ENCODE results near the gene TRIM3.

The TRIM3 gene

GRCh38 chr11:6481012-6481923 lies 7.5 kb upstream of the TRIM3 start, which contains the start of the genes ARFIP2 and TIMM10B:
ARFIP2 (minus strand) TSS chr11:6481331; CDS start chr11:6480421, 910 bp downstream.
TIMM10B (plus strand) TSS chr11:6481501; CDS start chr11:6481517, 16 bp downstream.
- no peak for TF ChIP-seq CTCF (IDR thresholded peaks at IDR 0.05; ENCODE audit: low read depth, low read length)
- DNase-seq (ENCODE audit: low read depth in 2 of 2): peak; percentile 98 to 99
- H3K4me3 ChIP-seq (replicated peaks in 1 of 2; ENCODE audit: low read depth in 2 of 2, low read length in 2 of 2): peak within 1 kb of the TSS; percentile 69 to 88

DNA sequence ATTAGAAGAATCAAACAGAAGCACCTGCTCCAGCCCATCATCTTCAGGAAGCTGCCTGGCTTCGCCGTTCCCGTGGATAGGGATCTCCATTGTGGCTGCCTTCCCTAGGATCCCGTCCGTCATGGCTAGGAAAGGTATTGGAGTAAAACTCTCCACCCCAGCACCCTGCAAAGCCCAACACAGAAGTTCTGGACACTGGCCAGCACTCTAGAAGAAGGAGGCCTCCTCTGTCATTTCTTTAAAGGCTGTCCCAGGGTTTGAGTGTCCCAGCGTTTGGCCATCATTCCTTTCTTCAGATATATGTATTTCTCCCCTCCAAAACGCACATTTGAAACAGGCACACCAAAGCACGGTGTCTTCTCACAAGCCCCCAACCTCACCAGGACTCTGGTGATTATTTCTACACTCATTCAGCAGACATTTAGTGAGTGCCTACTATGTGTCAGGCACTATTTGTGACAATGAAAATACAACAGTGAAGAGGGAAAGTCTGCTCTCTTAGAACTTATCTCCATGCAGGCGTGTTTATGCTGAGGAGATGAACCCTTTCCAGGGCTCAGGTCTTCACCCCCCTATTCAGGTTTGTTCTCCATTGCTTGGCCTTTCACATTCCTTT lies 6.7 kb upstream of the TRIM3 start:
- no peak for DNase-seq (ENCODE audit: low read depth in 2 of 2)
- peak overlapping the region; percentile 69 to 88 for H3K4me3 ChIP-seq (replicated peaks in 1 of 2; ENCODE audit: low read depth in 2 of 2, low read length in 2 of 2)
- TF ChIP-seq CTCF (IDR thresholded peaks at IDR 0.05; ENCODE audit: low read depth, low read length): no peak

DNA sequence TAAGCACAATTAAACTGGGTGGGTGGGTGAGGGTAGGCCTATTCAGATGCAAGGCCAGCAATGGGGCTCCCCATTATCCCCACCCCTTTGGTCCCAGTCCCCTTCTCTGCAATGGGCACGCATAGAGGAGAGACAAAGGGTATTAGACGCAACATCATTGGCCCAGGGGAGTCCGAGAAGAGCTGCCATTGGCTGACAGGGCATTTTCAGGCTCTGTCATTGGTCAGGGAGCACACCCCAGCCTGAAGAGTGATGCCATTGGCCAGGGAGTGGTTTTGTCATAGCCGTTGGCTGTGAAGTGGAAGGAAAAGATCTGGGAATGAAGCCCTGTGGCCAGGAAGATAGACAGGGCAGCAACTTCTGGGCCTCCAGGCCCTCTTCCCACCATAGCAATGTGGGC lies 2.8 kb upstream of the TRIM3 start:
- TF ChIP-seq CTCF (IDR thresholded peaks at IDR 0.05; ENCODE audit: low read depth, low read length): no peak
- no peak overlapping the region for H3K4me3 ChIP-seq (replicated peaks in 1 of 2; ENCODE audit: low read depth in 2 of 2, low read length in 2 of 2)
- no peak for DNase-seq (ENCODE audit: low read depth in 2 of 2)

GRCh38 chr11:6475936-6476335 lies 2.2 kb upstream of the TRIM3 start:
- no peak for DNase-seq (ENCODE audit: low read depth in 2 of 2)
- no peak overlapping the region for H3K4me3 ChIP-seq (replicated peaks in 1 of 2; ENCODE audit: low read depth in 2 of 2, low read length in 2 of 2)
- no peak for TF ChIP-seq CTCF (IDR thresholded peaks at IDR 0.05; ENCODE audit: low read depth, low read length)

DNA sequence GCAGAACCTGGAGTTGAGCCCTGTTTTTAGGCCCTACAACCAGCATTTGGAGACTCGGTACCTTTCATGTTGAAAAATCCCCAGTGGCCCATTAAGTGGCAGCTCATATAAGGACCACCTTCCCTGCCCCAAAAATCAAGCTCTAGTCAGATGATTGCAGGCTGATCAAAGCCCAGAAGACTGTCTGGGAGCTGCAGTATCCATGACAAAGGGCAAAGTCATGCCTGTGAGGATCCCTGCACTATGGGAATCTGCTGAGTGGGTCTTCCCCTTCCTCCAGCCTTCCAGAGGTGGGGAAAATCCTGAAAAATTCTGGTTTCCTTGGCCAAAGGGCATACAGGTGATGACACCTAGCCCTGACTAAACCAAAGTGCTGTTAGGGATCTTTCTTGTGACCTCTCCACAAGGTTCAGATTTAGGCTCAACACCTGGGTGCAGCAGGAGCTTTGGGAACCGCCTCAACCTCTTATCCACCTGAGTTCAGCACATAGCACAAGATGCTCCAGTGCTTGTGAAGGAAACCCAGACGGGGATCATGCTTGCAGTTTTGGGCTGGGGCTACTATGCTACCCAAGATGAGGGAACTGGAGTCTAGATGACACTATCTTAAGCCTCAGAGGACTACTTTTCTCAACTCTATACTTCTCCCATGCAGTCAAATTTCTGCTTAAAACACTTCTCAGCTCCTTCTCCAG lies 1.2 kb upstream of the TRIM3 start:
- no peak overlapping the region for H3K4me3 ChIP-seq (replicated peaks in 1 of 2; ENCODE audit: low read depth in 2 of 2, low read length in 2 of 2)
- TF ChIP-seq CTCF (IDR thresholded peaks at IDR 0.05; ENCODE audit: low read depth, low read length): no peak
- no peak for DNase-seq (ENCODE audit: low read depth in 2 of 2)

DNA sequence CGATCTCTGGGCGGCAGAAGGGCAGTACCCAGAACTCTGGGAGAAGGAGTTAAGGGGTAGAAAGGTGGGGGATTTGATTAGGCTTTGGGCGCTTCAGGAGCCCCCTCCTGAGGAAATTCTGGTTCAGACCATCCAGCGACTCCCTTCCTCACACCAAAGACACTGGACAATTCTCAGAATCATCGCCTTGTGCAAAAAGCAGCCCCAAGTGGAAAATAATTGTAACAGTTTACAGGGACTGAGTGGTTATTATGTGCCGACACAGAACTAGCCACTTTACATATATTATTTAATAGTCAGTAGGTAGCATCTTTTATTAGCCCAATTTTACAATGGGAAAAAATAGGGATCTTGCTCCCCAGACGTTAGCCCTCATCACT lies 662 bp upstream of the TRIM3 start:
- H3K4me3 ChIP-seq (replicated peaks in 1 of 2; ENCODE audit: low read depth in 2 of 2, low read length in 2 of 2): peak overlapping the region; percentile 64 to 65

More for the DNA sequence above, 662 bp upstream of the TRIM3 start:
- DNase-seq (ENCODE audit: low read depth in 2 of 2): no peak
- TF ChIP-seq CTCF (IDR thresholded peaks at IDR 0.05; ENCODE audit: low read depth, low read length): no peak
